Epithelial cell of proximal tubule (primary cell): ENCODE results near the gene FBLN2. TPM values are rescaled to one million over a fixed set of nuclear protein-coding genes. Genes with fewer than 3 reads are reported as not detected.

Experiments used
- DNase-seq: peaks from one replicate; pipeline ENCODE4 v3.0.0-alpha.2; 2011; ENCODE audit warnings: low read depth
- H3K4me3 ChIP-seq: 2 replicates; pipeline ENCODE4 v1.5.1; 2011; ENCODE audit warnings: low read depth, mild to moderate bottlenecking, low read length
- total RNA-seq: library from RNA; depleted of rRNA; stranded (reverse); fragments of >200 nt; gene quantifications from 2 replicates; pipeline ENCODE4 v1.2.3, GENCODE V29; 2015
- TF ChIP-seq, protein P1 (sequence below): conservative IDR thresholded peaks from 2 replicates; pipeline ENCODE4 v1.5.1; 2012; ENCODE audit warnings: low read depth, mild to moderate bottlenecking, low read length

FBLN2 gene
- total RNA-seq, 1 donor from 2014 or later = 1.1 TPM

DNA sequence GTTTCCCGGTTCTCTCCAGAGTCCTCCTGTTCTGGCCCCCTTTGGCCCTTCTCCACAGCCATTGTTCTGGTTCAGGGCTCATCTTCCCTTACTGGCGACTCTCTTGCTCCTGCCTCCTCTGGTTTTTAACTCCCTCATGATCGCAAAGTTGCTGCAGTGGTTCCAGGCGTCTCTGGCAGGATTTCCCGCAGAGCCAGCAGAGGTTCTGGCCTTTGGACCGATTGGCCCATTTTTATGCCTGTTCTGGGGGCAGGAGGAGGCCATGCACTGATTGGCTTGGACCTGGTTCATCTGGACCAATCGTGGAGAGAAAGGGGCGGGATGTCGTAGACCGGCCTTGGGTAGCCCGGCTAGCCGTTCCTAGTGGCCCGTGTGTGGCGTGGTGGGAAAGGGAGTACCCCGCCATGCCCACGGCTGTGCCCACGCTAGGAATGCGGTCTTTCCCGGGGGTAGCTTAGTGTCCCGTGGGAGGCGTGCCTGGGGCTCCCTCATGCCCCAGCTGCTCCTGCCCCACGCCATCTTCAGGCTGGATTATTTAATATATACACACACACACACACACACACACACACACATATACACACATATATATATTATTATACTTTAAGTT is 113.4 kb downstream of the FBLN2 start:
- H3K4me3 ChIP-seq = no peak overlapping the region

DNA sequence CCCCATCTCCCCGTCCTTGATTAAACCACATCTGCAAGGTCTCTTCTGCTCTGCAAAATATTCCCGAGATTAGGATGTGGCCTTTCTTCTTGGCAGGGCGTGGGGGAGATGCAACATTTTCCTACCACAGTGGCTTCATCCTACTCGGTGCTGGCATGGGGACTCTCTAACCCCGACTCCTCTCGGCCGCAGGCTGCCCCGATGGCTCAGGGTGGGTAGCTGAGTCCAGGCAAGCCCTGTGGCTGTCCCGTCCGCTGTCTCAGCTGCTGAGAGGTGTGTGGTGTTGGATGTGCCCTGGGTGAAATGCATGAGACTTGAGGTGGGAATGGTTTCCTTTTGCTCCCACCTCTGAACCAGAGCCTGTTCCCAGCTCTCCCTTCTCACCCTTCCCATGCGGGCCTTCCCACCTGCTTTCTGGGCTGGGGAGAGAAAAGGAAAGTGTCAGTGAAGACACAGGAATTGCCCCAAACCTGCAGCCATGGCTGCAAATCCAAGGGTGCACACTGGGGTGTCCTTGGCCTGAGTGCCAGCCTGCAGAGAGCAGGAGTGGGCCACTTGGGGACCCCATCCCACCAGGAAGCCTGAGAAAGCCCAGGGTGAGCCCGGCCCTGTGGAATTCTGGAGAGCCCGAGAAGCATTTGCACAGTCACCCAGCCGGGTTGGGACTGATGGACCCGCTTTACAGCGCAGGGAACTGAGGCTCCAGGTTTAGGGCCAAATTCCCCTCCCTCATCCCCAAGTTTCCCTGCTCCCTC is 115.0 kb downstream of the FBLN2 start:
- DNase-seq = no peak
- TF ChIP-seq, protein P1, sequence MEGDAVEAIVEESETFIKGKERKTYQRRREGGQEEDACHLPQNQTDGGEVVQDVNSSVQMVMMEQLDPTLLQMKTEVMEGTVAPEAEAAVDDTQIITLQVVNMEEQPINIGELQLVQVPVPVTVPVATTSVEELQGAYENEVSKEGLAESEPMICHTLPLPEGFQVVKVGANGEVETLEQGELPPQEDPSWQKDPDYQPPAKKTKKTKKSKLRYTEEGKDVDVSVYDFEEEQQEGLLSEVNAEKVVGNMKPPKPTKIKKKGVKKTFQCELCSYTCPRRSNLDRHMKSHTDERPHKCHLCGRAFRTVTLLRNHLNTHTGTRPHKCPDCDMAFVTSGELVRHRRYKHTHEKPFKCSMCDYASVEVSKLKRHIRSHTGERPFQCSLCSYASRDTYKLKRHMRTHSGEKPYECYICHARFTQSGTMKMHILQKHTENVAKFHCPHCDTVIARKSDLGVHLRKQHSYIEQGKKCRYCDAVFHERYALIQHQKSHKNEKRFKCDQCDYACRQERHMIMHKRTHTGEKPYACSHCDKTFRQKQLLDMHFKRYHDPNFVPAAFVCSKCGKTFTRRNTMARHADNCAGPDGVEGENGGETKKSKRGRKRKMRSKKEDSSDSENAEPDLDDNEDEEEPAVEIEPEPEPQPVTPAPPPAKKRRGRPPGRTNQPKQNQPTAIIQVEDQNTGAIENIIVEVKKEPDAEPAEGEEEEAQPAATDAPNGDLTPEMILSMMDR = no peak

More for the DNA sequence above, 113.4 kb downstream of the FBLN2 start:
- TF ChIP-seq, protein P1 = no peak
- no peak for DNase-seq

DNA sequence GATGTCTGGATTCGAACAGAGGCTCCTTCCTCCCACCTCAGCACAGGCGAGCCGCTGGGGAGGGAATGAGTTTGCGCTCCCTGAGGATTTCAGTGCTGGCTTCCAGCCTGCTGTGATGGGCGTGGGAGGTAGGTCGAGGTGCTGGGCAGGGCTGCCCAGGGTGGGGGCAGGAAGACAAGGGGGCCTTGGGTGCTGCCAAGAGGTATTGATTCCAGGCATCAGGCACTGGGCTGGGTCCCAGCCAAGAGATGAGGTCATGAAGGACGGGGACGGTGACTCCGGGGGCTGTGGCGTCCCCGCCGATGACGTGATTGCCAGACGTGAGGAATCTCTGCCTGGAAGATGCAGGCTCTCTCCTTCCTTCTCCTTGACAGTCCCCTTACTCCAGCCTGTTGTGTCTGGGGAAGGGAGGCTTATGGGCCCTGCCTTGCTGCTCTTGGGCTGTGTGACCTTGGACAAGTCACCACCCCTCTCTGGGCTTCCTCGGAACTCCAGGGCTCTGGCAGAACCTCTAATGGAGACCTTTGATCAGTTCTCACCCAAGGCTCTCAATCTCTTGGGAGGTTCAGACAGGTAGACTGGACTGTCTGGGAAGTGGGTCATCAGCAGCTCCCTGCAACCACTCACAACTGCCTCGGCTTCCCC is 116.8 kb downstream of the FBLN2 start:
- TF ChIP-seq, protein P1 = no peak
- no peak for DNase-seq
- no peak overlapping the region for H3K4me3 ChIP-seq

More for the DNA sequence above, 115.0 kb downstream of the FBLN2 start:
- H3K4me3 ChIP-seq = no peak overlapping the region

DNA sequence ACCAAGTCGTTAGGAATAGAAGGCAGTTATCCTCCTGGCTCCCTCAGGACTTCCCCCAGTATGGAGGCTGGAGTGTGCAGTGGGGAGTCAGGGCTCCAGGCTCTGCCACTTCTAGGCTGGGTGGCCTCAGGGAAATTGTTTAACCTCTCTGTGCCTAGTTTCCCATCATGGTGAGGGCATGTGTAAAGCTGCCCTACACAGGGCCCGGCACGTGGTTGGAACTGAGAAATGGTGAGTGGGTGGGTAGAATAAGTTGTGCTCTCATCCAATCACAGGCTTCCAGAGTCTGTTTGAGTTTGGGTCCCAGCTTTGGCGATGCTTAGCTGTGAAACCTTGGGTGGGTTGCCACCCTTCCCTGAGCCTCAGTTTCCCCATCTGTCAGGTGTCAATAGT is 117.3 kb downstream of the FBLN2 start:
- TF ChIP-seq, protein P1 = no peak
- no peak overlapping the region for H3K4me3 ChIP-seq
- no peak for DNase-seq

DNA sequence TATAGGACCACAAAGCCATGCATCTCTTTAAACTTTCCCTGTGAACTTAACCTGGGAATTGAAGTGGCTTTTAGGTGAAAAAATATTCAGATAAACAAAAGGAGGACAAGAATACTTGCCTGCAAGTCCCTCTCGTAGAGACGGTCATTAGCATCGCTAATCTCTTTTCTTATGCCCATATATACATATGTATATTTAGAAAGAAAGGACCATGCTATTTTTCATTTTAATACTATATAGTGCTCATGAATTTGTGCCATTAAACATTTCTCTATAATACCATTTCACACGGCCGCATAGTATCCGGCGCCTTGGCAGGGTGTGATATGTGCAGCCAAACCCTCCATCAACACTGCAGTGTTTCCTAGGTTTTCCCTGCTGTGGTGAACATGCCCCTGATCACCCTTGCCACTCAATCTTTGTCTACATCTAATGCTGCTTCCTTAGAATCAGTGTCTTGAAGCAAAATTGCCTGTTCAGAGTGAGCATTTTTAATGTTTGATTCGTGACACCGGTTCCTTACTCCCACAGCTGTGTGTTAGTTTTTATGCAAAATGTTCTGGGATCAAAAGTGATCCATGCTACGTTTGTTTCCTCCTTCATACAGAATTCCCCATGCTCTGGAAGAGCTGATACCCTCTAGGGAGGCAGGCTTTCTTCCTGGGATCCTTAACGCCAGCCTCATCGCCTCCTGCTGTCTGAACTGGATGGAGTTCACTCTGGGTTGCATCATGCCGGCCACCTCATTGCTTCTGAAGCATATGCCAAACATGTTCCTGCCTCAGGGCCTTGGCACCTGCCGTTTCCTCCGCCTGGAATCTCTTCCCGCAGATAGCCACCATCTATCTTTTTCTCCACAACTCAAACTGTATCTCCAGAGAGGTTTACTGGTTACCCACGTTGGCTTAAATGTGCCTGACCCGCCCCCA is 118.1 kb downstream of the FBLN2 start:
- H3K4me3 ChIP-seq = no peak overlapping the region
- TF ChIP-seq, protein P1 = no peak
- DNase-seq = no peak

DNA sequence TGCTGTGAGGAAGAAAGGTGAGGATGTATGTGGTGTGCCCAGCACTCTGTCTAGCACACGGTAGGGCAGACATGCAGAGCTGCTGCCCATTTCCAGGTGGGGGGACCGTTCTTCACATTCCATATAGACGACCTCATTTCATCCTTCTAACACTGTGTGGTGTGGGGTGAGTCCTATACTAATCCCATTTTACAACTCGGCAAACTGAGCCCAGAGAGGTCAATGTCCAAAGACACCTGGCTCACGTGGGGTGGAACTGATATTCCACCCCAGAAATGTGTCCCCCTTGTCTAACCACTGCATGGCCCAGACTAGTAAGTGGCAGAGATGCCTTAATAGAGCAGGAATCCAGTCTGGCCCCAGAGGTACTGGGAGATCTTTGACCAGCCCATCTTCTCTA is 119.2 kb downstream of the FBLN2 start:
- TF ChIP-seq, protein P1 = no peak
- DNase-seq = no peak
- no peak overlapping the region for H3K4me3 ChIP-seq
